Osteocyte (in vitro differentiated cells): ENCODE results near the gene ITGB8. TPM values are rescaled to one million over a fixed set of nuclear protein-coding genes. Genes with fewer than 3 reads are reported as not detected.
A peak's percentile ranks its signal among the peaks of the same experiment; 100 is the strongest.

Source experiments
- DNase-seq: peaks from one replicate; pipeline ENCODE4 v3.0.0; 2021; ENCODE audit warnings: mixed read lengths; ENCODE audit not compliant: unreplicated experiment; ENCODE audit errors: extremely low spot score
- H3K27ac Mint-ChIP-seq: one replicate; pipeline ENCODE4 v1.8.0; 2021; ENCODE audit warnings: mild to moderate bottlenecking, mixed read lengths; ENCODE audit not compliant: unreplicated experiment
- H3K27me3 Mint-ChIP-seq: one replicate; pipeline ENCODE4 v1.8.0; 2021; ENCODE audit warnings: mixed read lengths; ENCODE audit not compliant: unreplicated experiment
- H3K36me3 Mint-ChIP-seq: one replicate; pipeline ENCODE4 v1.8.0; 2021; ENCODE audit warnings: mixed read lengths; ENCODE audit not compliant: unreplicated experiment
- H3K4me1 Mint-ChIP-seq: one replicate; pipeline ENCODE4 v1.8.0; 2021; ENCODE audit warnings: mixed read lengths; ENCODE audit not compliant: unreplicated experiment
- H3K4me3 Mint-ChIP-seq: one replicate; pipeline ENCODE4 v1.8.0; 2021; ENCODE audit warnings: mild to moderate bottlenecking, moderate library complexity, mixed read lengths; ENCODE audit not compliant: unreplicated experiment
- H3K9me3 Mint-ChIP-seq: one replicate; pipeline ENCODE4 v1.8.0; 2021; ENCODE audit warnings: mixed read lengths; ENCODE audit not compliant: unreplicated experiment
- CTCF ChIP-seq: fragments of 200-600 bp; sonication (generic); IDR thresholded peaks from 2 replicates; pipeline ENCODE4 v1.5.0; 2021; ENCODE audit warnings: antibody characterized with exemption, mild to moderate bottlenecking, moderate library complexity
- total RNA-seq: library from RNA; stranded (reverse); gene quantifications from 2 replicates; pipeline ENCODE4 v1.2.1, GENCODE V29; 2021

ITGB8 gene
- total RNA-seq, 1 donor from 2014 or later, result 2.4 TPM

- H3K9me3 Mint-ChIP-seq, result no peaks in the 10 kb centered on the region
- H3K27ac Mint-ChIP-seq, result no peak overlapping the region
- no peaks in the 10 kb centered on the region for H3K36me3 Mint-ChIP-seq
- no peak for TF ChIP-seq CTCF
- DNase-seq, result no peak
- peaks cover 2% of the 10 kb centered on the region for H3K4me1 Mint-ChIP-seq
- H3K27me3 Mint-ChIP-seq, result no peaks in the 10 kb centered on the region
- no peak overlapping the region for H3K4me3 Mint-ChIP-seq
These were observed 68.8 kb downstream of the ITGB8 start for GRCh38 chr7:20399521-20399920.

- no peak for DNase-seq
- Mint-ChIP-seq H3K4me1 (peaks cover 2% of the 10 kb centered on the region), H3K27ac (no peak overlapping the region), H3K36me3 (no peaks in the 10 kb centered on the region), H3K4me3 (no peak overlapping the region), H3K27me3 (no peaks in the 10 kb centered on the region), H3K9me3 (no peaks in the 10 kb centered on the region)
- TF ChIP-seq CTCF, result no peak
These were observed 71.4 kb downstream of the ITGB8 start for GRCh38 chr7:20401861-20402746.

GRCh38 chr7:20402747-20403230 lies 72.1 kb downstream of the ITGB8 start:
- Mint-ChIP-seq H3K27me3 (no peaks in the 10 kb centered on the region), H3K9me3 (no peaks in the 10 kb centered on the region), H3K4me1 (peaks cover 2% of the 10 kb centered on the region), H3K36me3 (no peaks in the 10 kb centered on the region), H3K4me3 (no peak overlapping the region), H3K27ac (no peak overlapping the region)
- TF ChIP-seq CTCF, result peak; percentile 57
- DNase-seq, result no peak

- H3K27ac Mint-ChIP-seq, result no peak overlapping the region
- no peaks in the 10 kb centered on the region for H3K27me3 Mint-ChIP-seq
- H3K4me3 Mint-ChIP-seq, result no peak overlapping the region
- no peak for DNase-seq
- H3K9me3 Mint-ChIP-seq, result no peaks in the 10 kb centered on the region
- no peak for TF ChIP-seq CTCF
- H3K36me3 Mint-ChIP-seq, result no peaks in the 10 kb centered on the region
- H3K4me1 Mint-ChIP-seq, result peaks cover 2% of the 10 kb centered on the region
These were observed 72.6 kb downstream of the ITGB8 start for GRCh38 chr7:20403331-20403730.

GRCh38 chr7:20404320-20404719 lies 73.6 kb downstream of the ITGB8 start:
- DNase-seq, result no peak
- Mint-ChIP-seq H3K36me3 (no peaks in the 10 kb centered on the region), H3K27ac (no peak overlapping the region), H3K9me3 (no peaks in the 10 kb centered on the region), H3K4me3 (no peak overlapping the region), H3K4me1 (peaks cover 2% of the 10 kb centered on the region), H3K27me3 (no peaks in the 10 kb centered on the region)
- TF ChIP-seq CTCF, result no peak
